ENCODE data around the gene CFL2. TPM values are rescaled to one million over a fixed set of nuclear protein-coding genes. Genes with fewer than 3 reads are reported as not detected.
A peak's percentile ranks its signal among the peaks of the same experiment; 100 is the strongest.

Gene CFL2
- total and polyA plus RNA-seq, 2 of the 13 experiments (the other 11 are each of a cell fraction or from before 2014, with no cell fraction given), result 114 to 158 TPM

GRCh38 chr14:34714320-34715126, at the start of gene CFL2 (continued):
- TF ChIP-seq, protein P1, sequence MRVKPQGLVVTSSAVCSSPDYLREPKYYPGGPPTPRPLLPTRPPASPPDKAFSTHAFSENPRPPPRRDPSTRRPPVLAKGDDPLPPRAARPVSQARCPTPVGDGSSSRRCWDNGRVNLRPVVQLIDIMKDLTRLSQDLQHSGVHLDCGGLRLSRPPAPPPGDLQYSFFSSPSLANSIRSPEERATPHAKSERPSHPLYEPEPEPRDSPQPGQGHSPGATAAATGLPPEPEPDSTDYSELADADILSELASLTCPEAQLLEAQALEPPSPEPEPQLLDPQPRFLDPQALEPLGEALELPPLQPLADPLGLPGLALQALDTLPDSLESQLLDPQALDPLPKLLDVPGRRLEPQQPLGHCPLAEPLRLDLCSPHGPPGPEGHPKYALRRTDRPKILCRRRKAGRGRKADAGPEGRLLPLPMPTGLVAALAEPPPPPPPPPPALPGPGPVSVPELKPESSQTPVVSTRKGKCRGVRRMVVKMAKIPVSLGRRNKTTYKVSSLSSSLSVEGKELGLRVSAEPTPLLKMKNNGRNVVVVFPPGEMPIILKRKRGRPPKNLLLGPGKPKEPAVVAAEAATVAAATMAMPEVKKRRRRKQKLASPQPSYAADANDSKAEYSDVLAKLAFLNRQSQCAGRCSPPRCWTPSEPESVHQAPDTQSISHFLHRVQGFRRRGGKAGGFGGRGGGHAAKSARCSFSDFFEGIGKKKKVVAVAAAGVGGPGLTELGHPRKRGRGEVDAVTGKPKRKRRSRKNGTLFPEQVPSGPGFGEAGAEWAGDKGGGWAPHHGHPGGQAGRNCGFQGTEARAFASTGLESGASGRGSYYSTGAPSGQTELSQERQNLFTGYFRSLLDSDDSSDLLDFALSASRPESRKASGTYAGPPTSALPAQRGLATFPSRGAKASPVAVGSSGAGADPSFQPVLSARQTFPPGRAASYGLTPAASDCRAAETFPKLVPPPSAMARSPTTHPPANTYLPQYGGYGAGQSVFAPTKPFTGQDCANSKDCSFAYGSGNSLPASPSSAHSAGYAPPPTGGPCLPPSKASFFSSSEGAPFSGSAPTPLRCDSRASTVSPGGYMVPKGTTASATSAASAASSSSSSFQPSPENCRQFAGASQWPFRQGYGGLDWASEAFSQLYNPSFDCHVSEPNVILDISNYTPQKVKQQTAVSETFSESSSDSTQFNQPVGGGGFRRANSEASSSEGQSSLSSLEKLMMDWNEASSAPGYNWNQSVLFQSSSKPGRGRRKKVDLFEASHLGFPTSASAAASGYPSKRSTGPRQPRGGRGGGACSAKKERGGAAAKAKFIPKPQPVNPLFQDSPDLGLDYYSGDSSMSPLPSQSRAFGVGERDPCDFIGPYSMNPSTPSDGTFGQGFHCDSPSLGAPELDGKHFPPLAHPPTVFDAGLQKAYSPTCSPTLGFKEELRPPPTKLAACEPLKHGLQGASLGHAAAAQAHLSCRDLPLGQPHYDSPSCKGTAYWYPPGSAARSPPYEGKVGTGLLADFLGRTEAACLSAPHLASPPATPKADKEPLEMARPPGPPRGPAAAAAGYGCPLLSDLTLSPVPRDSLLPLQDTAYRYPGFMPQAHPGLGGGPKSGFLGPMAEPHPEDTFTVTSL (CRISPR knock-in tag; IDR thresholded peaks at IDR 0.05; ENCODE audit: borderline replicate concordance), result no peak; the same call in 1 of the 2 replicates
- TF ChIP-seq ZZZ3 (CRISPR knock-in tag; IDR thresholded peaks at IDR 0.05; ENCODE audit: borderline replicate concordance) (peak; percentile 72), ZNF883 (CRISPR knock-in tag; IDR thresholded peaks at IDR 0.05; ENCODE audit: not compliant biosample characterization) (peak; percentile 99), ZBTB39 (CRISPR knock-in tag; IDR thresholded peaks at IDR 0.05) (no peak), FOXP1 (IDR thresholded peaks at IDR 0.05) (no peak), FOXP1 (CRISPR knock-in tag; IDR thresholded peaks at IDR 0.05) (0 out of 2 replicates have a peak, but pooled peaks have one; percentile 4), SMARCE1 (IDR thresholded peaks at IDR 0.05; ENCODE audit: borderline replicate concordance) (no peak), ZNF546 (CRISPR knock-in tag; conservative IDR thresholded peaks at IDR 0.05) (no peak; the same call in 1 of the 2 replicates), ZNF552 (CRISPR knock-in tag; IDR thresholded peaks at IDR 0.05; ENCODE audit: borderline replicate concordance) (0 out of 2 replicates have a peak, but pooled peaks have one; percentile 48), ZNF570 (CRISPR knock-in tag; IDR thresholded peaks at IDR 0.05; ENCODE audit: borderline replicate concordance) (peak; percentile 85; the same call in 1 of the 2 replicates), DR1 (CRISPR knock-in tag; IDR thresholded peaks at IDR 0.05) (peak; percentile 74; the same call in 1 of the 2 replicates), ZNF776 (CRISPR knock-in tag; IDR thresholded peaks at IDR 0.05) (peak; percentile 98; the same call in 1 of the 2 replicates), SALL1 (CRISPR knock-in tag; IDR thresholded peaks at IDR 0.05) (peak; percentile 95), ZNF768 (CRISPR knock-in tag; IDR thresholded peaks at IDR 0.05) (peak; percentile 84), ZKSCAN1 (IDR thresholded peaks at IDR 0.05; ENCODE audit: low read length) (no peak), ZSCAN5A (CRISPR knock-in tag; IDR thresholded peaks at IDR 0.05; ENCODE audit: borderline replicate concordance) (no peak), ZSCAN22 (CRISPR knock-in tag; IDR thresholded peaks at IDR 0.05) (peak; percentile 76; the same call in 1 of the 2 replicates)
- TF ChIP-seq, protein P2, sequence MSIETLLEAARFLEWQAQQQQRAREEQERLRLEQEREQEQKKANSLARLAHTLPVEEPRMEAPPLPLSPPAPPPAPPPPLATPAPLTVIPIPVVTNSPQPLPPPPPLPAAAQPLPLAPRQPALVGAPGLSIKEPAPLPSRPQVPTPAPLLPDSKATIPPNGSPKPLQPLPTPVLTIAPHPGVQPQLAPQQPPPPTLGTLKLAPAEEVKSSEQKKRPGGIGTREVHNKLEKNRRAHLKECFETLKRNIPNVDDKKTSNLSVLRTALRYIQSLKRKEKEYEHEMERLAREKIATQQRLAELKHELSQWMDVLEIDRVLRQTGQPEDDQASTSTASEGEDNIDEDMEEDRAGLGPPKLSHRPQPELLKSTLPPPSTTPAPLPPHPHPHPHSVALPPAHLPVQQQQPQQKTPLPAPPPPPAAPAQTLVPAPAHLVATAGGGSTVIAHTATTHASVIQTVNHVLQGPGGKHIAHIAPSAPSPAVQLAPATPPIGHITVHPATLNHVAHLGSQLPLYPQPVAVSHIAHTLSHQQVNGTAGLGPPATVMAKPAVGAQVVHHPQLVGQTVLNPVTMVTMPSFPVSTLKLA (IDR thresholded peaks at IDR 0.05), result no peak

Measured in HepG2 (cell line).